Measurements from ENCODE around the gene IBA57. TPM values are rescaled to one million over a fixed set of nuclear protein-coding genes. Genes with fewer than 3 reads are reported as not detected.

Gene IBA57
- total and polyA plus RNA-seq, 2 experiments from 2014 or later, result 4.7 to 5.0 TPM

GRCh38 chr1:228178737-228179684, 13.4 kb downstream of the IBA57 start:
- WGBS (ENCODE audit: low lambda C conversion rate, missing lambda C conversion rate), result 79% methylated on average over 12 of the region's 12 CpGs
- no peak for TF ChIP-seq CTCF (IDR thresholded peaks at IDR 0.05; ENCODE audit: poor library complexity)
- no peak for TF ChIP-seq EZH2 (IDR thresholded peaks at IDR 0.05; ENCODE audit: borderline replicate concordance)
- TF ChIP-seq EZH2phosphoT487 (IDR thresholded peaks at IDR 0.05; ENCODE audit: low read depth, severe bottlenecking, unreplicated experiment), result no peak
- Histone ChIP-seq H3K36me3 (replicated peaks; ENCODE audit: insufficient read depth, low read depth) (no peaks in the 10 kb centered on the region), H3K4me1 (ENCODE audit: insufficient read depth) (no peaks in the 10 kb centered on the region), H3K27me3 (no peaks in the 10 kb centered on the region), H2AFZ (no peak overlapping the region), H3K9me3 (ENCODE audit: low read depth) (no peaks in the 10 kb centered on the region), H3K79me2 (no peaks in the 10 kb centered on the region), H3K4me2 (no peak overlapping the region), H4K20me1 (ENCODE audit: insufficient read depth, poor library complexity, severe bottlenecking) (no peaks in the 10 kb centered on the region), H3K4me3 (no peak overlapping the region), H3K9me2 (replicated peaks; ENCODE audit: insufficient read depth) (no peaks in the 10 kb centered on the region), H3K27ac (peak overlapping the region; percentile 55)
- DNase-seq (ENCODE audit: low spot score), result no peak

- WGBS (ENCODE audit: low lambda C conversion rate, missing lambda C conversion rate), result 83% methylated on average over 4 of the region's 4 CpGs
- no peak overlapping the region for H3K4me3 ChIP-seq
- no peak overlapping the region for H3K4me2 ChIP-seq
- H3K27me3 ChIP-seq, result no peaks in the 10 kb centered on the region
- DNase-seq (ENCODE audit: low spot score), result no peak
- H3K27ac ChIP-seq, result no peak overlapping the region
- H3K9me2 ChIP-seq (replicated peaks; ENCODE audit: insufficient read depth), result no peaks in the 10 kb centered on the region
- H2AFZ ChIP-seq, result no peak overlapping the region
- no peaks in the 10 kb centered on the region for H3K79me2 ChIP-seq
- H3K36me3 ChIP-seq (replicated peaks; ENCODE audit: insufficient read depth, low read depth), result no peaks in the 10 kb centered on the region
- H3K4me1 ChIP-seq (ENCODE audit: insufficient read depth), result no peaks in the 10 kb centered on the region
- H4K20me1 ChIP-seq (ENCODE audit: insufficient read depth, poor library complexity, severe bottlenecking), result no peaks in the 10 kb centered on the region
- no peaks in the 10 kb centered on the region for H3K9me3 ChIP-seq (ENCODE audit: low read depth)
- TF ChIP-seq EZH2phosphoT487 (IDR thresholded peaks at IDR 0.05; ENCODE audit: low read depth, severe bottlenecking, unreplicated experiment), result no peak
- no peak for TF ChIP-seq EZH2 (IDR thresholded peaks at IDR 0.05; ENCODE audit: borderline replicate concordance)
- TF ChIP-seq CTCF (IDR thresholded peaks at IDR 0.05; ENCODE audit: poor library complexity), result peak; percentile 9
Measured at GRCh38 chr1:228180271-228180958, 14.8 kb downstream of the IBA57 start.

- no peak overlapping the region for H3K4me2 ChIP-seq
- no peaks in the 10 kb centered on the region for H3K27me3 ChIP-seq
- H3K9me3 ChIP-seq (ENCODE audit: low read depth), result no peaks in the 10 kb centered on the region
- H3K27ac ChIP-seq, result no peak overlapping the region
- H2AFZ ChIP-seq, result no peak overlapping the region
- H3K79me2 ChIP-seq, result no peaks in the 10 kb centered on the region
- TF ChIP-seq EZH2phosphoT487 (IDR thresholded peaks at IDR 0.05; ENCODE audit: low read depth, severe bottlenecking, unreplicated experiment) (no peak), CTCF (IDR thresholded peaks at IDR 0.05; ENCODE audit: poor library complexity) (no peak), EZH2 (IDR thresholded peaks at IDR 0.05; ENCODE audit: borderline replicate concordance) (no peak)
- no peaks in the 10 kb centered on the region for H3K9me2 ChIP-seq (replicated peaks; ENCODE audit: insufficient read depth)
- no peak overlapping the region for H3K4me3 ChIP-seq
- DNase-seq (ENCODE audit: low spot score), result no peak
- H3K4me1 ChIP-seq (ENCODE audit: insufficient read depth), result no peaks in the 10 kb centered on the region
- WGBS (ENCODE audit: low lambda C conversion rate, missing lambda C conversion rate), result 93% methylated on average over 7 of the region's 7 CpGs
- no peaks in the 10 kb centered on the region for H4K20me1 ChIP-seq (ENCODE audit: insufficient read depth, poor library complexity, severe bottlenecking)
- H3K36me3 ChIP-seq (replicated peaks; ENCODE audit: insufficient read depth, low read depth), result no peaks in the 10 kb centered on the region
Measured at GRCh38 chr1:228180959-228181644, 15.5 kb downstream of the IBA57 start.
